Gastroesophageal sphincter (tissue), 4 donors: ENCODE results near the gene RC3H2. TPM values are rescaled to one million over a fixed set of nuclear protein-coding genes. Genes with fewer than 3 reads are reported as not detected.
A peak's percentile ranks its signal among the peaks of the same experiment; 100 is the strongest.

Experiments used
- ATAC-seq: fragments of 150-250 bp; one replicate; pipeline ENCODE4 v1.9.1; 2016; ENCODE audit warnings: mild to moderate bottlenecking, moderate library complexity
- H3K27ac ChIP-seq, 4 donors: fragments of 200-600 bp; sonication (generic) in 3 of 4; 1 replicate in 3 of 4; 2 replicates in 1 of 4; pipeline ENCODE4 v1.5.1; 2016 to 2019
- H3K27me3 ChIP-seq: fragments of 200-600 bp; sonication (generic); one replicate; pipeline ENCODE4 v1.5.1; 2019
- H3K36me3 ChIP-seq, 2 donors: fragments of 200-600 bp; sonication (generic); one replicate each; pipeline ENCODE4 v1.5.1; 2019; ENCODE audit warnings: control low read depth in 1 of 2
- H3K4me1 ChIP-seq, 3 donors: fragments of 200-600 bp; sonication (generic); 1 replicate in 2 of 3; 2 replicates in 1 of 3; pipeline ENCODE4 v1.5.1; 2016 to 2019; ENCODE audit warnings: control low read depth in 2 of 3
- H3K4me3 ChIP-seq, 2 donors: fragments of 200-600 bp; sonication (generic); one replicate each; pipeline ENCODE4 v1.5.1; 2019; ENCODE audit warnings: mild to moderate bottlenecking in 1 of 2, moderate library complexity in 1 of 2
- H3K9me3 ChIP-seq, 3 donors: fragments of 200-600 bp; sonication (generic); one replicate each; pipeline ENCODE4 v1.5.1; 2017 to 2019; ENCODE audit warnings: control low read depth in 2 of 3
- CTCF ChIP-seq, 4 experiments: fragments of 200-600 bp in 2 of 4; fragments of 450-650 bp in 2 of 4; sonication (generic) in 1 of 4; IDR thresholded peaks; one replicate each; pipeline ENCODE4 v1.5.1; 2017 to 2019; ENCODE audit warnings: antibody characterized with exemption in 4 of 4, mild to moderate bottlenecking in 2 of 4, moderate library complexity in 2 of 4
- EP300 ChIP-seq: sonication (generic); formaldehyde crosslinking; IDR thresholded peaks from one replicate; pipeline ENCODE4 v1.6.1; 2017; ENCODE audit warnings: antibody characterized with exemption, mild to moderate bottlenecking
- POLR2A ChIP-seq, 2 donors: fragments of 450-650 bp; IDR thresholded peaks; one replicate each; pipeline ENCODE4 v1.6.1; 2017; ENCODE audit warnings: antibody characterized with exemption in 2 of 2, mild to moderate bottlenecking in 2 of 2, moderate library complexity in 1 of 2
- POLR2AphosphoS5 ChIP-seq: sonication (generic); formaldehyde crosslinking; IDR thresholded peaks from one replicate; pipeline ENCODE4 v1.6.1; 2017; ENCODE audit warnings: antibody characterized with exemption
- WGBS, 2 donors: methylation state at CpG; one replicate each; pipeline ENCODE4 v1.1.5; 2018; ENCODE audit warnings: low coverage in 1 of 2; 5-methylcytosine and 5-hydroxymethylcytosine counted together
- total RNA-seq, 4 donors: library from RNA; depleted of rRNA; stranded (reverse); fragments of >200 nt; gene quantifications; one replicate each; pipeline ENCODE4 v1.1.0, GENCODE V29; 2016

RC3H2 gene
- total RNA-seq, 4 donors from 2014 or later = 50.6 to 70.7 (median 68.7) TPM

GRCh38 chr9:122822056-122822455 lies 83.1 kb downstream of the RC3H2 start:
- no peak for TF ChIP-seq CTCF (IDR thresholded peaks at IDR 0.05)
- no peak for TF ChIP-seq EP300
- no peak for TF ChIP-seq POLR2AphosphoS5
- no peak for TF ChIP-seq POLR2A (IDR thresholded peaks at IDR 0.05)
- Histone ChIP-seq H3K27me3 (no peaks in the 10 kb centered on the region), H3K4me3 (no peak overlapping the region), H3K9me3 (no peaks in the 10 kb centered on the region), H3K27ac (peak overlapping the region in 3 of 4 donors; percentile 13 to 52 (median 45)), H3K36me3 (peaks cover 0 to 77% of the 10 kb centered on the region in 2 donors), H3K4me1 (peaks cover 0 to 72% (median 12%) of the 10 kb centered on the region in 3 donors)
- 90 to 100% methylated on average over 1 to 6 of the region's 6 CpGs for WGBS, 2 donors
- ATAC-seq = no peak

GRCh38 chr9:122821278-122821943 lies 83.7 kb downstream of the RC3H2 start:
- H3K4me1 ChIP-seq = peaks cover 0 to 65% (median 6%) of the 10 kb centered on the region in 3 donors
- peak overlapping the region in 3 of 4 donors; percentile 13 to 52 (median 45) for H3K27ac ChIP-seq
- H3K36me3 ChIP-seq = peaks cover 0 to 81% of the 10 kb centered on the region in 2 donors

GRCh38 chr9:122820490-122820845 lies 84.7 kb downstream of the RC3H2 start:
- H3K27me3 ChIP-seq = no peaks in the 10 kb centered on the region
- H3K4me1 ChIP-seq = peaks cover 0 to 62% (median 3%) of the 10 kb centered on the region in 3 donors
- peak overlapping the region in 1 of 4 donors; percentile 47 for H3K27ac ChIP-seq
- no peak for TF ChIP-seq POLR2A (IDR thresholded peaks at IDR 0.05)
- TF ChIP-seq POLR2AphosphoS5 = no peak
- no peak for TF ChIP-seq EP300
- no peak for TF ChIP-seq CTCF (IDR thresholded peaks at IDR 0.05)
- no peak overlapping the region for H3K4me3 ChIP-seq
- ATAC-seq = no peak
- no peaks in the 10 kb centered on the region for H3K9me3 ChIP-seq
- WGBS, 2 donors = 87 to 90% methylated on average over 3 to 9 of the region's 11 CpGs
- H3K36me3 ChIP-seq = peaks cover 0 to 82% of the 10 kb centered on the region in 2 donors

More at GRCh38 chr9:122821278-122821943, 83.7 kb downstream of the RC3H2 start:
- Histone ChIP-seq H3K27me3 (no peaks in the 10 kb centered on the region), H3K9me3 (no peaks in the 10 kb centered on the region), H3K4me3 (no peak overlapping the region)
- 48 to 57% methylated on average over 7 of the region's 7 CpGs for WGBS, 2 donors
- TF ChIP-seq CTCF (IDR thresholded peaks at IDR 0.05) (no peak), POLR2AphosphoS5 (peak; percentile 39)
- ATAC-seq = peak; percentile 85

GRCh38 chr9:122819791-122820489 lies 85.2 kb downstream of the RC3H2 start:
- peak overlapping the region in 1 of 4 donors; percentile 47 for H3K27ac ChIP-seq
- no peak for ATAC-seq
- H3K4me1 ChIP-seq = peaks cover 0 to 62% (median 3%) of the 10 kb centered on the region in 3 donors

More at GRCh38 chr9:122819791-122820489, 85.2 kb downstream of the RC3H2 start:
- H3K9me3 ChIP-seq = no peaks in the 10 kb centered on the region
- H3K27me3 ChIP-seq = no peaks in the 10 kb centered on the region
- TF ChIP-seq POLR2AphosphoS5 (no peak), EP300 (no peak), POLR2A (IDR thresholded peaks at IDR 0.05) (no peak), CTCF (IDR thresholded peaks at IDR 0.05) (no peak)
- H3K36me3 ChIP-seq = peaks cover 0 to 82% of the 10 kb centered on the region in 2 donors
- no peak overlapping the region for H3K4me3 ChIP-seq
- WGBS, 2 donors = 43 to 72% methylated on average over 5 to 8 of the region's 9 CpGs
